ENCODE results near the gene ARPC5L.

ARPC5L gene

DNA sequence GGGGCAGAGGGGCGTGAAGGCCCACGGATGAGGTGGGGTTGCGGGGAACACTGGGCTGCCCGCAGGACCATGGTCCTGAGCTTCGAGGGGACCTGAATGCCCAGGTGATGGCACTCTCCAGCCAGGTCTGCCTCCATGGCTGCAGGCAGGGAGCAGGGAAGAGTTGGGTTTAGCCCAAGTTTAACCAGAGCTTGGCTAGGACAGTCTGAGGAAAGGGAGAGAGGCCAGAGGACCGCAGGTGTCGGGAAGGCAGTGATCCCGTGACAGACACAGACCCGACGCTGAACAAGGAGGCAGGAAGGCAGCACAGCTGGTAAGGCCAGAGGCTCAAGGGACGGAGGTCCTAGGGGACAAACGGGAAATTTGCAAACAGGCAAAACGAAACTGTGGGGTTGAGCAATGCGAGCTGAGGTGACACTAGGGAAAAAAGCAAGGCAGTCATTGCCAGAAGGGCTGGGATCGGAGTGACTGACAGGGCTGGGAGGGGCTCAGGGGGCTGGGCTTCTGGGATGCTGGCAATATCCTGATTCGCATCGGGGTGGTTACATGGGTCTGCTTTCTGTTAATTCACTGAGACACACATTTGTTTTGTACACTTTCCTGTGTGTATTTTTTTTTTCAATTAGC, 25.0 kb downstream of the ARPC5L start:
- no peak overlapping the region for H3K27ac ChIP-seq
- TF ChIP-seq, protein P1, sequence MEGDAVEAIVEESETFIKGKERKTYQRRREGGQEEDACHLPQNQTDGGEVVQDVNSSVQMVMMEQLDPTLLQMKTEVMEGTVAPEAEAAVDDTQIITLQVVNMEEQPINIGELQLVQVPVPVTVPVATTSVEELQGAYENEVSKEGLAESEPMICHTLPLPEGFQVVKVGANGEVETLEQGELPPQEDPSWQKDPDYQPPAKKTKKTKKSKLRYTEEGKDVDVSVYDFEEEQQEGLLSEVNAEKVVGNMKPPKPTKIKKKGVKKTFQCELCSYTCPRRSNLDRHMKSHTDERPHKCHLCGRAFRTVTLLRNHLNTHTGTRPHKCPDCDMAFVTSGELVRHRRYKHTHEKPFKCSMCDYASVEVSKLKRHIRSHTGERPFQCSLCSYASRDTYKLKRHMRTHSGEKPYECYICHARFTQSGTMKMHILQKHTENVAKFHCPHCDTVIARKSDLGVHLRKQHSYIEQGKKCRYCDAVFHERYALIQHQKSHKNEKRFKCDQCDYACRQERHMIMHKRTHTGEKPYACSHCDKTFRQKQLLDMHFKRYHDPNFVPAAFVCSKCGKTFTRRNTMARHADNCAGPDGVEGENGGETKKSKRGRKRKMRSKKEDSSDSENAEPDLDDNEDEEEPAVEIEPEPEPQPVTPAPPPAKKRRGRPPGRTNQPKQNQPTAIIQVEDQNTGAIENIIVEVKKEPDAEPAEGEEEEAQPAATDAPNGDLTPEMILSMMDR (conservative IDR thresholded peaks at IDR 0.05) = no peak

DNA sequence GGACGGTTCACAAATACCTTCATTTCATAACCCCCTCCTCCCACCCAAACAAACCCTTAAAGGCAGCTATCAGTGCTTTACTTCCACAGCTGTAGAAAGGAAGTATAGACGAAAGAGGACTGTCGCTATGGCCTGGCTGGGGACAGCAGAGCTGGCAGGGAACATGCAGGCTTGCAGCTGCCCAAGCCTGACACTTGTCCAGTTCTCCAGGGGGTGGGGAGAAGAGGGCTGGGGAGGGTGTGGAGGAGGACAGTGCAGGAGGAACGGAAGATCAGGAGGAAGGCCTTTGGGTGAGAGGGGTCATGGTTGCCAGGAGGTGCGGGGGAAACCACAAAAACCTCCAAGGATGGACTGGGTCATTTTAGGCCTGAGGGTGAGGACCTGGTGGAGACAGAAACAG, 25.9 kb downstream of the ARPC5L start:
- no peak overlapping the region for H3K27ac ChIP-seq
- TF ChIP-seq, protein P1 (conservative IDR thresholded peaks at IDR 0.05) = no peak

DNA sequence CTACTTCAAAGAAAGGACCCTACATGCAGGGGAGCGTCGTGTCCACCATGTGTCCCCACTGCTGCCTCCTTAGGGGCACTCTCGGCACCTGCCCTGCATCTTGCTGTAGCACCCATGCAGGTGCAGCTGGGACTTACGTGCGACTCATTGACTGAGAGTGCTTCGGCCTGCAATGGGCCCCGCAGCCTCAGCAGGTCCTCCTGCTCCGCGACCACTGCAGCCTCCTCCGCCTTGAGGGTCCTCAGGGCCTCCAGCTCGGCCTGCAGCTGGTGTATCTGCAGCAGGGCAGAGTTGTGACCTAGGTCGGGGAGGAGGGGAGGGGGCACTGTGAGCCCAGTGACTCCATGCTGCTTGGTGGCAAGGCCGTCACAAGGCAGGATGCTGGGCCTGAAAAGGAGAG, 27.1 kb downstream of the ARPC5L start:
- TF ChIP-seq, protein P1 (conservative IDR thresholded peaks at IDR 0.05) = no peak
- no peak overlapping the region for H3K27ac ChIP-seq

DNA sequence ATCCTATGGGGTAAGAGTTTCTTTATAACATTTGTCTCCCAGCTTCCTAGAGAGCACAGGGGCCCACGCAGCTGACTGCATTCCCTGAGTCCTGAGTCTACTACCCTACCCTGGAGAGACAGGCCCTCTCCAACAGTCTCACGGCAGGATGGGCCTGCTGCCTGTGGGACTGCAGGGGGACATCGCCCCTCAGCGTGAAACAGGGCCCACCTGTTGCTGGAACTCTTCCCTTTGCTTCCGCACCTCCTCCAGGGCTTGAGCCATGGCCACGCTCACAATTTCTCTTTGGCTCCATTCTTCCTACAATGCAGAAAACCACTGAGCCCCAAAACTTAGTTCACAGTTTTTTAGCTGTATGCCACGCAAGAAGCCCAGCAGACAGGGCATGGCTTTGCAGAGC, 28.2 kb downstream of the ARPC5L start:
- no peak overlapping the region for H3K27ac ChIP-seq
- TF ChIP-seq, protein P1 (conservative IDR thresholded peaks at IDR 0.05) = no peak

DNA sequence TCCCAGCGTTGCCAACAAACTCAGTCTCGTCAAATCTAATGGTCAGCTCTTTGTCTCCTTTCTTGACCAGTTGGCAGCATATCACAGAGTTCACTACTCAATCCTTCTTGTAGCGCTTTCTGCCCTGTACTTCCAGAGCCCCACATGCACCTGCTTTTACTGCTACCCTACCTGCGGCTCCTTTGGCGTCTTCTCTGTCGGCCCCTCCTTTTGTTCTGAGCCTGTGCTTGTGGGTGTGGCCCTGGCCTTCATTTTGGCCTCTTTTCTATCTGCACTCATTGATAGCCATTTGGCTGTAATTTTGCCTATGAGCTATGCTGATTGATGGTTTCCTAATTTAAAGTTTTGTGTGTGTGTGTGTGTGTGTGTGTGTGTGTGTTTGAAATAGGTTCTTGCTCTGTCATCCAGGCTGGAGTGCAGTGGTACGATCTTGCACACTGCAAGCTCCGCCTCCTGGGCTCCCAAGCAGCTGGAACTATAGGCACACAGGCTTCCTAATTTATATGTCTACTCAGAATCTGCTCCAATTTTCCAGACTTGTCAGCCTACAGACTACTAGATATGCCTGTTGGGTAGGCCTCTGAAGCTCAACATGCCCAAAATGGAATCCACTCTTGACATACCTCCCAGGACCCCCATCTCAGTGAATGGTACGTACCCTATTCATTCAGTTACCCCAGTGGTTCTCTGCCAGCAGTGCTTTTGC, 32.3 kb downstream of the ARPC5L start:
- TF ChIP-seq, protein P1 (conservative IDR thresholded peaks at IDR 0.05) = no peak
- H3K27ac ChIP-seq = no peak overlapping the region

DNA sequence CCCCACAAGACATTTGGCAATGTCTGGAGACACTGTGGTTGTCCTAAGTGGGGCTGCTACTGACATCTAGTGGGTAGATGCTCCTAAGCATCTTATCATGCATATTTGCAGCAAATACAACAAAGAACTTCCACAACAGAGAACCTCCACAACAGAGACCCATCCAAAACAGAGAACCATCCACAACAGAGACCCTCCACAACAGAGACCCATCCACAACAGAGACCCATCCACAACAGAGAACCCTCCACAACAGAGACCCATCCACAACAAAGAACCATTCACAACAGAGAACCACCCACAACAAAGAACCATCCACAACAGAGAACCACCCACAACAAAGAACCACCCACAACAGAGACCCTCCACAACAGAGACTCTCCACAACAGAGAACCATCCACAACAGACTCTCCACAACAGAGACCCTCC, 32.8 kb downstream of the ARPC5L start:
- no peak overlapping the region for H3K27ac ChIP-seq
- TF ChIP-seq, protein P1 (conservative IDR thresholded peaks at IDR 0.05) = peak; percentile 71

DNA sequence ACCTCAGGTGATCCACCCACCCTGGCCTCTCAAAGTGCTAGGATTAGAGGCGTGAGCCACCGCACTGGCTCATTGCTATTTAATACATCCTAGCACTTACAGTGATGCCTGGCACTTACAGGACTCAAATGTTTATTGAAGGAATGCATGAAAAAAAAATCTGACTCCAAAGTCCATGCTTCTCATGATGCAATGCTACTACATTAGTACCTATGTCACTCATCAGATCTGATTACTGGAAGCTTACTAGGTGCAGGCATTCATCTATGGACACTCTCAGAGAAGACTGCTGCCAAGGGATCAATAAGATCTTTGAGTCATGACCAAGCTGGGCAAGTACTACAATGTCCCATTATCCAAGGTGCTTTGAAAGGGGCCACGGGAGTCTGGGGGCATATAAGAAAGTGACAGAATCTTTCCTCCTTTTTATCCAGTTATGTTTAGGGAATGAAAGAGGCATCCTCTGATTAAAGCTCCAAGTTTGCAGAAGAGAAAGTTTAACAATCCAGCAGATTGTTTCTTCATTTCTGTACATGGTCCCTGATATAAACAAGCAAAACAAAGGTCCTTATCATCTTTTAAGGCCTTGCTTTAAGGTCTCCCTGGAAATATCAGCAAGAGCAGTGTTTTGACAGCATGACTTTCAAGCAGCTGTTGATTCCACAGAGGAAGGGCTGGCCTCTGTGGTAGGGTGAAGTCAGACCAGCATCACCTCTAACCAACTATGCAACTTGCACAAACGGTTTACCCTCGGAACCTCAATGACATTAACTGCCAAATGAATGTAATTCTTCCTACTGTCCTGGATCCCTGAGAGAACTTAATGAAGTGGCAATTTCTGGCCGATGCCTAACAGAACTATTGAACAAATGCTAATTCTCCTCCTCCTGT, 35.9 kb downstream of the ARPC5L start:
- H3K27ac ChIP-seq = no peak overlapping the region
- TF ChIP-seq, protein P1 (conservative IDR thresholded peaks at IDR 0.05) = no peak
